Vagina (tissue), 2 donors: Measurements from ENCODE around the gene RAB3IP.

Source experiments
- POLR2A ChIP-seq, 2 donors: fragments of 450-650 bp; IDR thresholded peaks; one replicate each; pipeline ENCODE4 v1.6.1; 2017; ENCODE audit warnings: antibody characterized with exemption in 2 of 2, mild to moderate bottlenecking in 2 of 2, moderate library complexity in 2 of 2
- POLR2AphosphoS5 ChIP-seq, 2 donors: sonication (generic); formaldehyde crosslinking; IDR thresholded peaks; one replicate each; pipeline ENCODE4 v1.9.0; 2017; ENCODE audit warnings: antibody characterized with exemption in 2 of 2, mild to moderate bottlenecking in 2 of 2, low read depth in 1 of 2; ENCODE audit not compliant: insufficient read depth in 1 of 2
- TF ChIP-seq, protein P1 (sequence below), 3 experiments: fragments of 450-650 bp in 2 of 3; fragments of 200-600 bp in 1 of 3; sonication (generic) in 1 of 3; IDR thresholded peaks; one replicate each; pipeline ENCODE4 v1.5.1; 2017 to 2019; ENCODE audit warnings: antibody characterized with exemption in 3 of 3, mild to moderate bottlenecking in 2 of 3, moderate library complexity in 2 of 3

GRCh38 chr12:69712826-69713225, 25.8 kb upstream of the RAB3IP start:
- TF ChIP-seq, protein P1, sequence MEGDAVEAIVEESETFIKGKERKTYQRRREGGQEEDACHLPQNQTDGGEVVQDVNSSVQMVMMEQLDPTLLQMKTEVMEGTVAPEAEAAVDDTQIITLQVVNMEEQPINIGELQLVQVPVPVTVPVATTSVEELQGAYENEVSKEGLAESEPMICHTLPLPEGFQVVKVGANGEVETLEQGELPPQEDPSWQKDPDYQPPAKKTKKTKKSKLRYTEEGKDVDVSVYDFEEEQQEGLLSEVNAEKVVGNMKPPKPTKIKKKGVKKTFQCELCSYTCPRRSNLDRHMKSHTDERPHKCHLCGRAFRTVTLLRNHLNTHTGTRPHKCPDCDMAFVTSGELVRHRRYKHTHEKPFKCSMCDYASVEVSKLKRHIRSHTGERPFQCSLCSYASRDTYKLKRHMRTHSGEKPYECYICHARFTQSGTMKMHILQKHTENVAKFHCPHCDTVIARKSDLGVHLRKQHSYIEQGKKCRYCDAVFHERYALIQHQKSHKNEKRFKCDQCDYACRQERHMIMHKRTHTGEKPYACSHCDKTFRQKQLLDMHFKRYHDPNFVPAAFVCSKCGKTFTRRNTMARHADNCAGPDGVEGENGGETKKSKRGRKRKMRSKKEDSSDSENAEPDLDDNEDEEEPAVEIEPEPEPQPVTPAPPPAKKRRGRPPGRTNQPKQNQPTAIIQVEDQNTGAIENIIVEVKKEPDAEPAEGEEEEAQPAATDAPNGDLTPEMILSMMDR (IDR thresholded peaks at IDR 0.05) = no peak
- TF ChIP-seq POLR2A (IDR thresholded peaks at IDR 0.05) (no peak), POLR2AphosphoS5 (IDR thresholded peaks at IDR 0.05; ENCODE audit: insufficient read depth in 1 of 2, low read depth in 1 of 2) (no peak)
